Epithelial cell of prostate (primary cell): ENCODE results near the gene CNN3.

Experiments
- DNase-seq: peaks from one replicate; pipeline ENCODE4 v3.0.0-alpha.2; 2011; ENCODE audit warnings: low read depth, low spot score
- H3K27ac ChIP-seq: fragments of 450-650 bp; 2 replicates; pipeline ENCODE4 v1.5.1; 2017; ENCODE audit warnings: mild to moderate bottlenecking

CNN3 gene

GRCh38 chr1:94894630-94895029 is 32.3 kb downstream of the CNN3 start:
- no peak for DNase-seq
- no peak overlapping the region for H3K27ac ChIP-seq

- DNase-seq: no peak
- no peak overlapping the region for H3K27ac ChIP-seq
Measured at GRCh38 chr1:94892604-94893254, 34.2 kb downstream of the CNN3 start.

GRCh38 chr1:94888201-94888600 is 38.7 kb downstream of the CNN3 start:
- no peak overlapping the region for H3K27ac ChIP-seq
- DNase-seq: no peak

- H3K27ac ChIP-seq: no peak overlapping the region
- DNase-seq: no peak
Measured at GRCh38 chr1:94887603-94888171, 39.2 kb downstream of the CNN3 start.

- DNase-seq: no peak
- H3K27ac ChIP-seq: no peak overlapping the region
Measured at GRCh38 chr1:94887106-94887505, 39.8 kb downstream of the CNN3 start.

- no peak for DNase-seq
- H3K27ac ChIP-seq: no peak overlapping the region
Measured at GRCh38 chr1:94886361-94886760, 40.5 kb downstream of the CNN3 start.

GRCh38 chr1:94884507-94884906 is 42.4 kb downstream of the CNN3 start:
- H3K27ac ChIP-seq: peak overlapping the region; percentile 38
- no peak for DNase-seq

- H3K27ac ChIP-seq: peak overlapping the region; percentile 38
- no peak for DNase-seq
Measured at GRCh38 chr1:94884106-94884505, 42.8 kb downstream of the CNN3 start.

GRCh38 chr1:94883691-94884090 is 43.2 kb downstream of the CNN3 start:
- no peak for DNase-seq
- H3K27ac ChIP-seq: peak overlapping the region; percentile 38

- DNase-seq: no peak
- no peak overlapping the region for H3K27ac ChIP-seq
Measured at GRCh38 chr1:94878329-94878728, 48.6 kb downstream of the CNN3 start.

GRCh38 chr1:94876362-94876761 is 50.5 kb downstream of the CNN3 start:
- peak overlapping the region; percentile 94 for H3K27ac ChIP-seq
- DNase-seq: peak; percentile 82

- DNase-seq: peak; percentile 79
- H3K27ac ChIP-seq: peak overlapping the region; percentile 94
Measured at GRCh38 chr1:94875794-94876193, 51.1 kb downstream of the CNN3 start.

- no peak for DNase-seq
Measured at GRCh38 chr1:94874423-94874822, 52.5 kb downstream of the CNN3 start.

GRCh38 chr1:94873520-94874351 is 53.2 kb downstream of the CNN3 start:
- no peak for DNase-seq
- H3K27ac ChIP-seq: peak overlapping the region; percentile 94

More at GRCh38 chr1:94874423-94874822, 52.5 kb downstream of the CNN3 start:
- peak overlapping the region; percentile 94 for H3K27ac ChIP-seq

- no peak for DNase-seq
Measured at GRCh38 chr1:94872771-94873495, 54.0 kb downstream of the CNN3 start.

GRCh38 chr1:94871031-94871430 is 55.9 kb downstream of the CNN3 start:
- H3K27ac ChIP-seq: no peak overlapping the region
- DNase-seq: no peak

More at GRCh38 chr1:94872771-94873495, 54.0 kb downstream of the CNN3 start:
- peak overlapping the region; percentile 94 for H3K27ac ChIP-seq

- no peak for DNase-seq
- no peak overlapping the region for H3K27ac ChIP-seq
Measured at GRCh38 chr1:94866164-94866807, 60.6 kb downstream of the CNN3 start.

- no peak for DNase-seq
Measured at GRCh38 chr1:94865360-94865759, 61.5 kb downstream of the CNN3 start.

GRCh38 chr1:94864821-94865220 is 62.1 kb downstream of the CNN3 start:
- no peak for DNase-seq
- H3K27ac ChIP-seq: peak overlapping the region; percentile 89

More at GRCh38 chr1:94865360-94865759, 61.5 kb downstream of the CNN3 start:
- H3K27ac ChIP-seq: peak overlapping the region; percentile 89

- H3K27ac ChIP-seq: peak overlapping the region; percentile 89
- DNase-seq: no peak
Measured at GRCh38 chr1:94863919-94864318, 63.0 kb downstream of the CNN3 start.
